Left lung (tissue), 10 donors: ENCODE data around the gene TM4SF1. TPM values are rescaled to one million over a fixed set of nuclear protein-coding genes. Genes with fewer than 3 reads are reported as not detected.
A peak's percentile ranks its signal among the peaks of the same experiment; 100 is the strongest.

Source experiments
- ATAC-seq: fragments of 200-7000 bp; cut with Tn5 transposase; one replicate; pipeline ENCODE4 v1.9.1; 2020; ENCODE audit warnings: moderate library complexity
- DNase-seq, 4 donors: peaks; one replicate each; pipeline ENCODE4 v3.0.0-alpha.2; 2013 to 2020
- H3K27ac ChIP-seq, 2 donors: fragments of 200-600 bp; sonication (generic) in 1 of 2; one replicate each; pipeline versions ENCODE4 v1.5.0 to v1.8.0; 2020 to 2021
- H3K27me3 ChIP-seq, 2 donors: fragments of 200-600 bp; sonication (generic) in 1 of 2; one replicate each; pipeline versions ENCODE4 v1.5.0 to v1.8.0; 2020 to 2021
- H3K36me3 ChIP-seq, 2 donors: fragments of 200-600 bp; sonication (generic) in 1 of 2; one replicate each; pipeline versions ENCODE4 v1.5.0 to v1.8.0; 2020 to 2021
- H3K4me1 ChIP-seq, 2 donors: fragments of 200-600 bp; one replicate each; pipeline ENCODE4 v1.8.0; 2021
- H3K4me3 ChIP-seq, 2 donors: fragments of 200-600 bp; sonication (generic) in 1 of 2; one replicate each; pipeline versions ENCODE4 v1.5.0 to v1.8.0; 2020 to 2021; ENCODE audit warnings: mild to moderate bottlenecking in 1 of 2
- H3K9me3 ChIP-seq, 2 donors: fragments of 200-600 bp; sonication (generic) in 1 of 2; one replicate each; pipeline versions ENCODE4 v1.5.0 to v1.8.0; 2020 to 2021
- intact Hi-C, 2 donors: fragments of 100-400 bp; cut with DNase I; formaldehyde crosslinking; loops; one replicate each; pipeline versions ENCODE4 v1.11.2 to v1.14.2; 2022
- polyA plus RNA-seq, 6 donors: library from polyadenylated mRNA; unstranded; fragments of 120-200 nt; gene quantifications; one replicate each; pipeline ENCODE4 v1.2.1, GENCODE V29; 2013; ENCODE audit not compliant: insufficient read length in 6 of 6
- total RNA-seq, 2 donors: library from RNA; stranded (reverse); fragmentation: NEBNext Ultra II Directional; extraction: Animal tissue kit (Norgen Biotek cat#: 25700); gene quantifications; one replicate each; pipeline ENCODE4 v1.2.1, GENCODE V29; 2021
- TF ChIP-seq, protein P1 (sequence below), 2 donors: fragments of 200-600 bp; sonication (generic) in 1 of 2; IDR thresholded peaks; one replicate each; pipeline versions ENCODE4 v1.5.0 to v1.8.0; 2021; ENCODE audit warnings: antibody characterized with exemption in 2 of 2
- donor health status: DM: no; HTN: yes; CAD: no.
- donor health status: DM: no; HTN: no; CAD: no.

TM4SF1 gene
- total and polyA plus RNA-seq, 8 donors: 74.1 to 283 (median 109) TPM

GRCh38 chr3:149327156-149327555, 50.3 kb downstream of the TM4SF1 start:
- ATAC-seq: no peak
- intact Hi-C loops: no loop called here

GRCh38 chr3:149325581-149325980, 51.9 kb downstream of the TM4SF1 start:
- intact Hi-C loops: no loop called here
- no peaks in the 10 kb centered on the region for H3K36me3 ChIP-seq
- no peak overlapping the region for H3K27ac ChIP-seq
- no peaks in the 10 kb centered on the region for H3K27me3 ChIP-seq
- H3K9me3 ChIP-seq: no peaks in the 10 kb centered on the region
- DNase-seq (no peak), ATAC-seq (no peak)
- H3K4me3 ChIP-seq: no peak overlapping the region
- TF ChIP-seq, protein P1, sequence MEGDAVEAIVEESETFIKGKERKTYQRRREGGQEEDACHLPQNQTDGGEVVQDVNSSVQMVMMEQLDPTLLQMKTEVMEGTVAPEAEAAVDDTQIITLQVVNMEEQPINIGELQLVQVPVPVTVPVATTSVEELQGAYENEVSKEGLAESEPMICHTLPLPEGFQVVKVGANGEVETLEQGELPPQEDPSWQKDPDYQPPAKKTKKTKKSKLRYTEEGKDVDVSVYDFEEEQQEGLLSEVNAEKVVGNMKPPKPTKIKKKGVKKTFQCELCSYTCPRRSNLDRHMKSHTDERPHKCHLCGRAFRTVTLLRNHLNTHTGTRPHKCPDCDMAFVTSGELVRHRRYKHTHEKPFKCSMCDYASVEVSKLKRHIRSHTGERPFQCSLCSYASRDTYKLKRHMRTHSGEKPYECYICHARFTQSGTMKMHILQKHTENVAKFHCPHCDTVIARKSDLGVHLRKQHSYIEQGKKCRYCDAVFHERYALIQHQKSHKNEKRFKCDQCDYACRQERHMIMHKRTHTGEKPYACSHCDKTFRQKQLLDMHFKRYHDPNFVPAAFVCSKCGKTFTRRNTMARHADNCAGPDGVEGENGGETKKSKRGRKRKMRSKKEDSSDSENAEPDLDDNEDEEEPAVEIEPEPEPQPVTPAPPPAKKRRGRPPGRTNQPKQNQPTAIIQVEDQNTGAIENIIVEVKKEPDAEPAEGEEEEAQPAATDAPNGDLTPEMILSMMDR (IDR thresholded peaks at IDR 0.05): no peak
- peaks cover 0 to 4% of the 10 kb centered on the region in 2 donors for H3K4me1 ChIP-seq

More at GRCh38 chr3:149327156-149327555, 50.3 kb downstream of the TM4SF1 start:
- Histone ChIP-seq H3K36me3 (no peaks in the 10 kb centered on the region), H3K9me3 (no peaks in the 10 kb centered on the region), H3K27me3 (no peaks in the 10 kb centered on the region), H3K4me1 (peaks cover 0 to 2% of the 10 kb centered on the region in 2 donors), H3K4me3 (no peak overlapping the region), H3K27ac (no peak overlapping the region)
- TF ChIP-seq, protein P1 (IDR thresholded peaks at IDR 0.05): no peak
- no peak for DNase-seq

GRCh38 chr3:149324332-149324731, 53.1 kb downstream of the TM4SF1 start:
- no peak overlapping the region for H3K4me3 ChIP-seq
- DNase-seq (no peak), ATAC-seq (no peak)
- intact Hi-C loops: no loop called here
- no peaks in the 10 kb centered on the region for H3K9me3 ChIP-seq
- H3K27ac ChIP-seq: no peak overlapping the region
- H3K36me3 ChIP-seq: no peaks in the 10 kb centered on the region
- peaks cover 0 to 4% of the 10 kb centered on the region in 2 donors for H3K4me1 ChIP-seq
- TF ChIP-seq, protein P1 (IDR thresholded peaks at IDR 0.05): no peak
- no peaks in the 10 kb centered on the region for H3K27me3 ChIP-seq

DNA sequence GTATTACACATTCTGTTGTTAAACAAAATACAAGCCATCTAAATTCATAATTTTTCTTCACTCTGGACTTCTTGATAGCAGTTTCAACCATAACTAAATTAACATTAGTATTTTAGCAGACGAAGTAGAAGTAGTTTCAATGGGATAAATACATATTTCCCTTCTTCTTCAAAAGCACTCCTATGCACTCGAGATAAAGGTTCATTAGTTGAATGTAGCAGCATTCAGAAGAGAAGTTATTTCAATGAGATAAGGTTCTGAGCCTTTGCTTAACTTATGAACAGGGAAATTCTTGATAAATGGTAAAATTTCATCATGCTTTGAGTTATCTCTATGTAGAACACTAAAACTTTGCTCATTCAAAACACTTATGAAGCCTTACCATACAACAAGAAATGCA, 55.8 kb downstream of the TM4SF1 start:
- Histone ChIP-seq H3K27me3 (no peaks in the 10 kb centered on the region), H3K27ac (peak overlapping the region in 1 of 2 donors; percentile 54), H3K4me1 (peaks cover 0 to 4% of the 10 kb centered on the region in 2 donors), H3K9me3 (no peaks in the 10 kb centered on the region), H3K4me3 (no peak overlapping the region), H3K36me3 (no peaks in the 10 kb centered on the region)
- DNase-seq (no peak), ATAC-seq (peak; percentile 89)
- intact Hi-C loops: no loop called here
- TF ChIP-seq, protein P1 (IDR thresholded peaks at IDR 0.05): no peak

GRCh38 chr3:149321136-149321535, 56.3 kb downstream of the TM4SF1 start:
- Histone ChIP-seq H3K27me3 (no peaks in the 10 kb centered on the region), H3K27ac (peak overlapping the region in 1 of 2 donors; percentile 54), H3K9me3 (no peaks in the 10 kb centered on the region), H3K4me3 (no peak overlapping the region), H3K36me3 (no peaks in the 10 kb centered on the region), H3K4me1 (peaks cover 0 to 4% of the 10 kb centered on the region in 2 donors)
- no peak for DNase-seq
- ATAC-seq: no peak
- TF ChIP-seq, protein P1 (IDR thresholded peaks at IDR 0.05): no peak
- intact Hi-C loops: no loop called here
